ENCODE data around the gene CDC42BPG.
"Not testable (repeated sequence)": the region's sequence is repeated elsewhere in the genome, so short reads cannot be mapped to it uniquely, and the experiment has no call there.

The CDC42BPG gene

DNA sequence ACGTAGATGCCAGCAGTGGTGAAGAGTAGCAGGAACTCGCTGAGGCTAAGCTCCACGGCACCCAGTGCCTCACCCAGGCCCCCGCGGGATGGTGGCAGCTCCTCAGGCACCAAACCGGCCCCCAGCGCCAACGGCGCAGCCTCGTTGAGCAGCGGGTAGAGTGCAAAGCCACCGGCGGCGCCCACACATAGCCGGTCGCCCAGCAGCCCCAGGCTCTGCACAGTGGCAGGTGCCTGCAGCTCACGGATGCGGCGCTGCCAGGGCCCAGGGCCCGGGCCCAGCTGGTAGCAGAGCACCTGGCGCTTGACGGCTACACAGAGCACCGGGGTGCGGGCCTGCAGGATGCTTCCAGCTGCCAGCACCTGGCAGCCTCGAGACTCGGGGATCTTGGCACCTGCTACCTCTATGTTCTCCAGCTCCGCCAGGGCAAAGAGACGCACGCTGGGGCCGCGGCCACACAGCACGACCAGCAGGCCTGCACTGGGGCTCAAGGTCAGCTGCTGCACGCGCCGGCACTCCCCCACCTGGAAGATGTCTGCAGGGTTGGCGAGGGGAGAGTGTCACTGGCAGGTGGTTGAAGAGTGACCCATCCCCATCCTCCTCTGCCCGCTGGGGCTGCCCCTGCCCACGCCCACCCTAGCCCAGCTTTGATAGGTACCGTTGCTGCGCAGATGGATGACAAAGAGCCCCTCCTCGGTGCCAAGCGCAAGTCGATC is 14.8 kb downstream of the CDC42BPG start:
- no peak for TF ChIP-seq Cebpa-rat (IDR thresholded peaks at IDR 0.05)
- Histone ChIP-seq H3K9ac (no peak overlapping the region), H4K20me1 (no peaks in the 10 kb centered on the region), H3K4me2 (peak overlapping the region; percentile 17; the same call in 1 of the 2 replicates), H3K36me3 (no peaks in the 10 kb centered on the region; the same call in 1 of the 2 replicates), H3K27me3 (no peaks in the 10 kb centered on the region), H3K9me3 (no peaks in the 10 kb centered on the region), H3K4me3 (no peak overlapping the region), H3K4me1 (peaks cover 27% of the 10 kb centered on the region), H3K27ac (no peak overlapping the region)

DNA sequence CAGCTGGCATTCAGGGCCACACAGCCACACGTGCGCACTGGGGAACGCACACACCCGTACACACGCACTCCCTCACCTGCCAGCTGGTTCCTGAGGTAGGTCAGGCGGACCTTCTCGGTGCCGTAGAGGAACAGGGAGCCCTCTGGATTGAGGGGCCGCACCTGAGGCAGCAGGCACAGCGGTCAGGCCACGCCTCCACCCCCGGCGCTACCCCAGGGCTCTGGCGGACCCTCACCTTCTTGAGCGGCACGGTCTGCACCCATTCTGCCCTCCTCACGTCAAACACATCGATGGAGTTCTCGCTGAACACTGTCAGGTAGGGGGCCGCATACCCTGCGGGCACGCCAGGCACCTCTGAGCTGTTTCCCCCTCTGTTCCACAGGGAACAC is 17.0 kb downstream of the CDC42BPG start:
- no peak overlapping the region for H3K27ac ChIP-seq
- no peaks in the 10 kb centered on the region for H3K27me3 ChIP-seq
- no peaks in the 10 kb centered on the region for H3K9me3 ChIP-seq
- peaks cover 31% of the 10 kb centered on the region for H3K4me1 ChIP-seq
- no peaks in the 10 kb centered on the region for H4K20me1 ChIP-seq
- no peak for TF ChIP-seq Cebpa-rat (IDR thresholded peaks at IDR 0.05)
- H3K4me2 ChIP-seq = no peak overlapping the region
- H3K9ac ChIP-seq = no peak overlapping the region
- no peak overlapping the region for H3K4me3 ChIP-seq
- no peaks in the 10 kb centered on the region for H3K36me3 ChIP-seq

DNA sequence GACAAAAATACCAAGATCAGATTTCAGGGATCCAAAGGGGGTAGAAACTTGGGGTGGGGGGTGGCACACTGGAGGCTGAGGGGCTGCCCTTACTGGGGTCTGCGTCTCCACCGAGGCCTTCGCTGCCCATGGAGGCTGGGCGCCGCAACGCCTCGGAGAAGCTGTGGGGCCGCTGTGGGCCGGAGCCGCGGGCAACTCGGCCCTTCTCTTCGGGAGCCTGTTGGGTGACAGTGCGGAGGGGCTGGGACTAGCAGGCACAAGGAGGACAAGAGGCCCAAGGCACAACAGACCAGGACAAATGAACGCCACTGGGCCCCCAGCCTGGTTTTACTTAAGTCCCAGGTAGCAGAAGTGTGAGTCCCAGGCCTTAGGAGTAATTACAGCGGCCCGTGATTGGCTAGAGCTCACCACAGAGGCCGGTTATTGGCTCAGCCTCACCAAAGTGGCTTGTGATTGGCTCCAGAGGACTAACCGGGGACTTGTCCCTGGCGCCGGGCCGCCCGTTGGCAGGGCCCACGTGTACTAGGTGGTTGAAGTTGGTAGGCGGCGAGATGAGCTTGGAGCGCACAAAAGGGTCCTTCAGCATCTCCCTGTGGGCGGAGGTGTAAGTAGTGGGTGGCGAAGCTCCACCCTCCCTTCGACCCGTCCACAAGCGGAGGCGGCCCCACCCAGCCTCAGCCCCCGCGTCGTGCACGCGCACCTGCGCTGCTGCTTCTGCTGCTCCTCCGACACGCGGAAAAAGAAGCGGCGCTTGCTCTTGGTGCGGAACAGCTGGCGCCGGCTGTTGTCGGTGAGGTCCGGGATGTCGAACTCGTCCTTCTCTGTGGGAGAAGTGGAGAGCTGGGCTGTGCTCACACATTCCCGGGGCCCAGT is 17.6 kb downstream of the CDC42BPG start:
- no peaks in the 10 kb centered on the region for H4K20me1 ChIP-seq
- no peaks in the 10 kb centered on the region for H3K27me3 ChIP-seq
- no peak for TF ChIP-seq Cebpa-rat (IDR thresholded peaks at IDR 0.05)
- no peak overlapping the region for H3K9ac ChIP-seq
- H3K4me2 ChIP-seq = no peak overlapping the region
- no peaks in the 10 kb centered on the region for H3K36me3 ChIP-seq
- no peak overlapping the region for H3K4me3 ChIP-seq
- no peak overlapping the region for H3K27ac ChIP-seq
- H3K9me3 ChIP-seq = no peaks in the 10 kb centered on the region
- peaks cover 24% of the 10 kb centered on the region for H3K4me1 ChIP-seq

DNA sequence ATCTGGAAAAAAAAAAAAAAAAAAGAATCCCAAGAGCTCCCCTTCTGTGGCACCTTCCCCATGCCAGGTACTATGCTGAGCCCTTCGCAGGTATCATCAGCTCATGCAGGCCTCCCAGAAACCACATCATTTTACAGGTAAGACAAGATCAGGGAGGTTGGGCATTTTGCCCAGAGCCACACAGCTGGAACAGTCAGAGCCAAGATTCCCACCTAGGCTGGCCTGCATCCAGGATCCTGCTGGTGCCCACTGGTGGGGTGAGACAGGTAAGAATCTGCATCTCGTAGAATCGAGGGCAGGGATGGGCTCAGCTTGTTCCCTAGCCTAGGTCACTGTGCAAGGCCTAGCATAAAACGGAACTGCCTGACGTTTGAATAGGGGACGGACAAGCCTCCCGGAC is 18.4 kb downstream of the CDC42BPG start:
- H3K36me3 ChIP-seq = no peaks in the 10 kb centered on the region
- no peak overlapping the region for H3K27ac ChIP-seq
- H3K9me3 ChIP-seq = no peaks in the 10 kb centered on the region
- H3K4me2 ChIP-seq = no peak overlapping the region
- peaks cover 17% of the 10 kb centered on the region for H3K4me1 ChIP-seq
- H4K20me1 ChIP-seq = no peaks in the 10 kb centered on the region
- H3K4me3 ChIP-seq = no peak overlapping the region
- H3K27me3 ChIP-seq = no peaks in the 10 kb centered on the region
- TF ChIP-seq Cebpa-rat (IDR thresholded peaks at IDR 0.05) = no peak
- no peak overlapping the region for H3K9ac ChIP-seq

DNA sequence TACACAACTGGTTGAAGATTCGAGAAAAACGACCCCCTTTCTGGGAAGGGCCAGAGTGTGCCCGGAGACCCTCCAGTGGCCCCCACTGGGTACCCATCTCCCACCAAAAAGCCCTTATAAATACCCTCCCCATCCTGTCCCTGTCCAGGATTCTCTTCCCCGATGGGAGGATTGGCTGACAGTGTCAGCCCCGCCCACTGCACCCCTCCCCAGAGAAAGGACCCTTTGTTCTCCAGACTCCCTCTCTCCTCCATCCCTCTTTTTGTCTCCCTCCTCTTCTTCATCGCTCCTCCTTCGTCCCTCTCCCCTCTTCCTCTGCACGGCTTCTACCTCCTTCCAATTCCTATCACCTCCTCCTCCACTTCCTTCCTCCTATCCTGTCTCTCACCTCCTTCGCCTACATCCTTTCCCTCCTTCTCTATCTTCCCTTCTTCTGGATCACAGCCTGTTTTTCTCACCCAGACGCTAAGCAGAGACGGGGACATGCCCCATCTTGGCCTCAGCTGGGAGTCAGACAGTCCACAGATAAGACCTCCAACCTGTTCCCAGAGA is 20.8 kb downstream of the CDC42BPG start:
- H3K4me2 ChIP-seq = no peak overlapping the region
- no peak for TF ChIP-seq Cebpa-rat (IDR thresholded peaks at IDR 0.05)

DNA sequence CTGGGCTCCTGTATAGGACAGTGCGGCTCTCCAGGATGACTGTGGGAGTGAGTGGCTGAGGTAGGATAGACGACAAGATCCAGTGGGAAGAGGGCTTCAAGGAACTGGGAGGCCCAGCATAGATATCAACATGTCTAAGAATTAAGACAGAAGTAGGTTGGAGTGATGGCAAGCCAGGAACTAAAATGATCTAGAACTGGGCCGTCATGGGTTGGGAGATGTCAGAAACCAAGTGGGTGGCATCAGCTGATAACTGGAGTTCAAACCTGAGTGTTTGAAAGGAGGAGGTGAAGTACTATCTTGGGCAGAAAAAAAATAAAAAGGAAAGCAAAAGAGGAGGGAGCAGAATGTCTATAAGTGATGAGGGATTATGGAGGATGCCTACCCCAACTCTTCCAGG is 27.0 kb downstream of the CDC42BPG start:
- H4K20me1 ChIP-seq = no peaks in the 10 kb centered on the region
- TF ChIP-seq Cebpa-rat (IDR thresholded peaks at IDR 0.05) = no peak

More for the DNA sequence above, 20.8 kb downstream of the CDC42BPG start:
- Histone ChIP-seq H3K36me3 (no peaks in the 10 kb centered on the region), H3K27me3 (no peaks in the 10 kb centered on the region), H4K20me1 (no peaks in the 10 kb centered on the region), H3K4me1 (0 out of 2 replicates have a peak, but pooled peaks cover 6% of the 10 kb centered on the region), H3K4me3 (no peak overlapping the region), H3K27ac (no peak overlapping the region), H3K9me3 (no peaks in the 10 kb centered on the region), H3K9ac (no peak overlapping the region)

DNA sequence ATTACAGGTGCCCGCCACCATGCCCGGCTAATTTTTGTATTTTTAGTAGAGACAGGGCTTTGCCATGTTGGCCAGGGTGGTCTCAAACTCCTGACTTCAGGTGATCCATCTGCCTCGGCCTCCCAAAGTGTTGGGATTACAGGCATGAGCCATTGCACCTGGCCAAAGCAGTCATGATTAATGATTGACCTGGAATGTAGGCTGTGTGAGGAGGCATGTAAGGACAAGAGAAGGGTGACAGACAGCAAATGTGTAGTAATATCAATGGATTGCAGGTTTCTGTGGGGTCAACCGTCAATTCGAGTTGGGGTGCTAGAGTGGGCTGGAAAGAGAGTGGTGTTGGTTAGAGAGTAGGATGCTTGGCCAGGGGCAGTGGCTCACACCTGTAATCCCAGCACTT is 29.0 kb downstream of the CDC42BPG start:
- Histone ChIP-seq H3K4me1 (peaks cover 49% of the 10 kb centered on the region), H3K4me2 (peak overlapping the region; percentile 95)
- H3K9me3 ChIP-seq, H4K20me1 ChIP-seq, H3K27me3 ChIP-seq, H3K4me3 ChIP-seq, H3K27ac ChIP-seq, H3K36me3 ChIP-seq, H3K9ac ChIP-seq: not testable (repeated sequence)

More for the DNA sequence above, 27.0 kb downstream of the CDC42BPG start:
- H3K4me1 ChIP-seq = peaks cover 41% of the 10 kb centered on the region
- H3K27me3 ChIP-seq = no peaks in the 10 kb centered on the region
- H3K4me2 ChIP-seq = no peak overlapping the region
- no peaks in the 10 kb centered on the region for H3K36me3 ChIP-seq
- H3K9me3 ChIP-seq = no peaks in the 10 kb centered on the region
- no peak overlapping the region for H3K4me3 ChIP-seq
- no peak overlapping the region for H3K27ac ChIP-seq
- H3K9ac ChIP-seq = no peak overlapping the region

DNA sequence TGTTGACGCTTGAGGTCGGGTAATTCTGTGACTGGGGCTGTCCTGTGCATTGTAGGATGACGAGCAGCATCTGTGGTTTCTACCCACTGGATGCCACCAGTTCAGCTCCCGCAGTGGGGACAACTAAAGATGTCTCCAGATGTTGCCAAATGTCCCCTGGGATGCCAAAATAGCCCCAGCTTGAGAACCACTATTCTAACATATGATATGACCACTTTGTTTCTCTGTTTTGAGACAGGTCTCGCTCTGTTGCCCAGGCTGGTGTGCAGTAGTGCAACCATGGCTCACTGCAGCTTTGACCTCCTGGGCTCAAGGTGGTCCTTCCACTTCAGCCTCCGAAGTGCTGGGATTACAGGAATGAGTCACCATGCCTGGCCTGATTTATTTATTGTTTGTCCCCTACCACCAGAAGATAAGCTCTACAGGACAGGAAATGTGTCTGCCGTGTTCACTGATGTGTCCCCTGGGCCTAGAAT is 29.7 kb downstream of the CDC42BPG start:
- TF ChIP-seq Cebpa-rat (IDR thresholded peaks at IDR 0.05) = peak; percentile 76; the same call in 1 of the 2 replicates
- Histone ChIP-seq H3K9ac (no peak overlapping the region), H3K9me3 (no peaks in the 10 kb centered on the region), H3K36me3 (no peaks in the 10 kb centered on the region), H3K4me2 (peak overlapping the region; percentile 95), H3K27me3 (no peaks in the 10 kb centered on the region), H4K20me1 (peaks cover under 1% of the 10 kb centered on the region; the same call in 1 of the 2 replicates), H3K4me3 (no peak overlapping the region), H3K4me1 (peaks cover 50% of the 10 kb centered on the region), H3K27ac (no peak overlapping the region)

DNA sequence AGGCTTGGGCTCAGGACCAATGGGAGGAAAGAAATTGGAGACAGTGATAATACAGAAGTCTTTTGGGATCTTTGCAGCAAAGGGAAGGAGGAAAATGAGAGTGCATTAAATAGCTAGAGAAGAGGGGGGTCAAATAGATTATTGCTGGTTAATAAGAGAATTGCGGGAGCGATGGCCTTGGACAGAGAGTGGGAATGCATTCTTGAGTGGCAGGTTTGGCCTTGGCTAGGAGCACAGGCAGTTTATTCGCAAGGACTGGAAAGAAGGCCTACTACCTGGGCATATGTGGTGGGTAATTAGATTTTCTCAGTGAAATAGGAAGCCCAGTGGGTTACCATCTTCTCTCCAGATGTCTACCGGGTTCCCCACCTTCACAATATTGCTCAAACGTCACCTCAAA is 30.6 kb downstream of the CDC42BPG start:
- TF ChIP-seq Cebpa-rat (IDR thresholded peaks at IDR 0.05) = no peak
- no peak overlapping the region for H3K27ac ChIP-seq
- H3K9me3 ChIP-seq = no peaks in the 10 kb centered on the region
- H3K4me3 ChIP-seq = no peak overlapping the region
- H3K4me1 ChIP-seq = peaks cover 59% of the 10 kb centered on the region
- peak overlapping the region; percentile 95 for H3K4me2 ChIP-seq
- no peaks in the 10 kb centered on the region for H3K36me3 ChIP-seq
- peaks cover 7% of the 10 kb centered on the region; the same call in 1 of the 2 replicates for H4K20me1 ChIP-seq
- H3K27me3 ChIP-seq = no peaks in the 10 kb centered on the region
- no peak overlapping the region for H3K9ac ChIP-seq
